HCT116 (cell line): Measurements from ENCODE around the gene C20orf144. TPM values are rescaled to one million over a fixed set of nuclear protein-coding genes. Genes with fewer than 3 reads are reported as not detected.

Experiments used
- ATAC-seq: fragments of 200-7000 bp; cut with Tn5 transposase; 2 replicates; pipeline ENCODE4 v1.9.1; 2020; ENCODE audit warnings: mild to moderate bottlenecking, moderate library complexity
- BruUV-seq: library from RNA; stranded (reverse); fragments of 400-500 nt; replicated peaks from 2 replicates; lab custom pipeline; 2021; lab: Mats Ljungman, UMichigan
- CTCF ChIA-PET: fragments of 300-600 bp; sonication (Branson Sonifier 250); formaldehyde crosslinking; loops from one replicate; lab custom pipeline; 2021; ENCODE audit warnings: antibody characterized with exemption; lab: Charles Lee
- POLR2A ChIA-PET: fragments of 300-600, 350-600 bp; sonication (Branson Sonifier 250); formaldehyde crosslinking; loops from one replicate; lab custom pipeline; 2021; ENCODE audit warnings: antibody characterized with exemption; lab: Charles Lee
- RAD21 ChIA-PET, 2 experiments: fragments of 300-600 bp; sonication (Branson Sonifier 250); formaldehyde crosslinking; loops; one replicate each; lab custom pipeline; 2023; ENCODE audit warnings: low total read pairs in 2 of 2; ENCODE audit not compliant: uncharacterized antibody in 2 of 2, unreplicated experiment in 2 of 2, low non-redundant PET in 1 of 2; lab: Charles Lee
- DNase-seq: peaks from one replicate; pipeline ENCODE4 v3.0.0-alpha.2; 2010; ENCODE audit warnings: low read depth, low spot score
- H2AFZ ChIP-seq: fragments of 200-600 bp; shearing (Covaris generic), sonication (generic); 2 replicates; pipeline ENCODE4 v1.6.1; 2017; ENCODE audit warnings: low read depth, mixed run types, mixed read lengths, antibody characterized with exemption, low read length; ENCODE audit not compliant: poor library complexity, severe bottlenecking
- H3K27ac ChIP-seq: 2 replicates; pipeline ENCODE4 v1.5.1; 2012; ENCODE audit warnings: low read depth, low read length
- H3K27me3 ChIP-seq: fragments of 200-600 bp; sonication (generic); 2 replicates; pipeline ENCODE4 v1.6.1; 2016; ENCODE audit warnings: mixed run types, low read length, mixed read lengths; ENCODE audit not compliant: insufficient read depth
- H3K36me3 ChIP-seq, 2 experiments: fragments of 200-500 bp in 1 of 2; fragments of 200-600 bp in 1 of 2; sonication (Bioruptor generic) in 1 of 2; sonication (generic) in 1 of 2; 2 replicates each; pipeline versions ENCODE4 v1.5.1 to v1.6.1; 2014 to 2016; ENCODE audit warnings: low read length in 2 of 2, inconsistent platforms in 1 of 2, mixed read lengths in 1 of 2, mixed run types in 1 of 2; ENCODE audit not compliant: insufficient read depth in 2 of 2, control insufficient read depth in 1 of 2
- H3K4me1 ChIP-seq, 2 experiments: fragments of 200-600 bp in 1 of 2; sonication (generic) in 1 of 2; 2 replicates each; pipeline versions ENCODE4 v1.5.1 to v1.6.1; 2012 to 2017; ENCODE audit warnings: low read length in 2 of 2, inconsistent platforms in 1 of 2, mild to moderate bottlenecking in 1 of 2, mixed read lengths in 1 of 2, mixed run types in 1 of 2, moderate library complexity in 1 of 2; ENCODE audit not compliant: insufficient read depth in 2 of 2, control insufficient read depth in 1 of 2
- H3K4me2 ChIP-seq: fragments of 200-600 bp; sonication (generic); 2 replicates; pipeline ENCODE4 v1.6.1; 2017; ENCODE audit warnings: mixed run types, low read length, mixed read lengths
- H3K4me3 ChIP-seq, 2 experiments: fragments of 200-600 bp in 1 of 2; sonication (generic) in 1 of 2; replicated peaks in 1 of 2; 2 replicates each; pipeline ENCODE4 v1.5.1; 2011 to 2016; ENCODE audit warnings: low read length in 2 of 2, control low read depth in 1 of 2, low read depth in 1 of 2, mild to moderate bottlenecking in 1 of 2, mixed read lengths in 1 of 2, mixed run types in 1 of 2
- H3K79me2 ChIP-seq: fragments of 200-600 bp; sonication (generic); 2 replicates; pipeline ENCODE4 v1.6.1; 2017; ENCODE audit warnings: mild to moderate bottlenecking, mixed run types, low read length, moderate library complexity, mixed read lengths; ENCODE audit not compliant: insufficient read depth
- H3K9ac ChIP-seq: fragments of 200-600 bp; sonication (generic); 2 replicates; pipeline ENCODE4 v1.6.1; 2016; ENCODE audit warnings: low read length, mixed read lengths
- H3K9me2 ChIP-seq: fragments of 200-600 bp; sonication (generic), shearing (Covaris generic); 2 replicates; pipeline ENCODE4 v1.6.1; 2017; ENCODE audit warnings: mixed run types, mild to moderate bottlenecking, moderate library complexity; ENCODE audit not compliant: insufficient read depth
- H3K9me3 ChIP-seq, 2 experiments: fragments of 200-500 bp in 1 of 2; fragments of 200-600 bp in 1 of 2; sonication (Bioruptor generic) in 1 of 2; sonication (generic) in 1 of 2; 2 replicates each; pipeline ENCODE4 v1.6.1; 2014 to 2017; ENCODE audit warnings: low read length in 2 of 2, mixed read lengths in 2 of 2, inconsistent platforms in 1 of 2, low read depth in 1 of 2, mild to moderate bottlenecking in 1 of 2, mixed run types in 1 of 2, moderate library complexity in 1 of 2; ENCODE audit not compliant: control insufficient read depth in 1 of 2, insufficient read depth in 1 of 2
- H4K20me1 ChIP-seq: fragments of 200-600 bp; sonication (generic), shearing (Covaris generic); 2 replicates; pipeline ENCODE4 v1.6.1; 2017; ENCODE audit warnings: mixed run types, mild to moderate bottlenecking, moderate library complexity; ENCODE audit not compliant: insufficient read depth
- CBX3 ChIP-seq: IDR thresholded peaks from 2 replicates; pipeline ENCODE4 v1.6.1; 2012; ENCODE audit warnings: low read depth
- CEBPB ChIP-seq: IDR thresholded peaks from 2 replicates; pipeline ENCODE4 v1.6.1; 2012; ENCODE audit warnings: low read depth
- CTCF ChIP-seq, 3 experiments: fragments of 200-600 bp in 1 of 3; sonication (generic) in 1 of 3; IDR thresholded peaks in 2 of 3; conservative IDR thresholded peaks in 1 of 3; 2 replicates each; pipeline ENCODE4 v1.5.1; 2012 to 2017; ENCODE audit warnings: low read depth in 2 of 3, low read length in 2 of 3, antibody characterized with exemption in 1 of 3, borderline replicate concordance in 1 of 3, control low read depth in 1 of 3, mild to moderate bottlenecking in 1 of 3, mixed read lengths in 1 of 3, mixed run types in 1 of 3, moderate library complexity in 1 of 3; ENCODE audit not compliant: insufficient read depth in 1 of 3
- ELF1 ChIP-seq: IDR thresholded peaks from 2 replicates; pipeline ENCODE4 v1.6.1; 2012; ENCODE audit warnings: low read depth, borderline replicate concordance
- FOSL1 ChIP-seq: IDR thresholded peaks from 2 replicates; pipeline ENCODE4 v1.6.1; 2012; ENCODE audit warnings: low read depth
- MAX ChIP-seq: IDR thresholded peaks from 2 replicates; pipeline ENCODE4 v1.6.1; 2012
- POLR2A ChIP-seq: IDR thresholded peaks from 2 replicates; pipeline ENCODE4 v1.7.0; 2011; ENCODE audit warnings: borderline replicate concordance; ENCODE audit not compliant: insufficient read depth, insufficient read length; ENCODE audit errors: extremely low read depth
- RAD21 ChIP-seq: IDR thresholded peaks from 2 replicates; pipeline ENCODE4 v1.6.1; 2012; ENCODE audit warnings: low read depth, mild to moderate bottlenecking
- REST ChIP-seq: IDR thresholded peaks from 2 replicates; pipeline ENCODE4 v1.6.1; 2012; ENCODE audit warnings: low read depth
- SIN3A ChIP-seq: IDR thresholded peaks from 2 replicates; pipeline ENCODE4 v1.6.1; 2012; ENCODE audit warnings: low read depth
- SP1 ChIP-seq: IDR thresholded peaks from 2 replicates; pipeline ENCODE4 v1.6.1; 2012; ENCODE audit warnings: low read depth
- TCF7L2 ChIP-seq: IDR thresholded peaks from 2 replicates; pipeline ENCODE4 v1.7.0; 2011; ENCODE audit warnings: borderline replicate concordance, inconsistent platforms; ENCODE audit not compliant: insufficient read depth, insufficient read length; ENCODE audit errors: extremely low read depth
- YY1 ChIP-seq: IDR thresholded peaks from 2 replicates; pipeline ENCODE4 v1.6.1; 2011; ENCODE audit warnings: low read length, low read depth, moderate library complexity, mild to moderate bottlenecking; ENCODE audit not compliant: insufficient replicate concordance; ENCODE audit errors: extremely low read depth
- ZBTB33 ChIP-seq: IDR thresholded peaks from 2 replicates; pipeline ENCODE4 v1.6.1; 2011; ENCODE audit warnings: mild to moderate bottlenecking, low read length, moderate library complexity; ENCODE audit not compliant: insufficient replicate concordance; ENCODE audit errors: extremely low read depth
- ZFX ChIP-seq: fragments of 450-650 bp; IDR thresholded peaks from 2 replicates; pipeline ENCODE4 v1.6.1; 2017
- ZNF274 ChIP-seq: fragments of 200-500 bp; sonication (Bioruptor generic); IDR thresholded peaks from 2 replicates; pipeline ENCODE4 v1.6.1; 2014; ENCODE audit warnings: mild to moderate bottlenecking, low read depth, low read length, inconsistent platforms
- intact Hi-C: fragments of 100-400 bp; cut with micrococcal nuclease; formaldehyde crosslinking; loops from 2 replicates; pipeline ENCODE4 v1.10.0; 2022
- total RNA-seq: library from RNA; stranded (reverse); gene quantifications from one replicate; pipeline ENCODE4 v1.2.1, GENCODE V29; 2021; ENCODE audit not compliant: unreplicated experiment

The C20orf144 gene
- total RNA-seq, 1 experiment from 2014 or later, result 0.37 TPM

- H3K27ac ChIP-seq, result no peak overlapping the region
- no peaks in the 10 kb centered on the region for H3K9me3 ChIP-seq
- ChIA-PET POLR2A (no interaction called here), CTCF (interaction anchor here (1.7 kb wide), 1 partner anchor 13 kb away, joined by 5 read pairs; no protein-coding TSS in a partner anchor), RAD21 (no interaction called here)
- H3K36me3 ChIP-seq, result no peaks in the 10 kb centered on the region
- TF ChIP-seq ZBTB33 (no peak), REST (no peak), RAD21 (no peak), CBX3 (no peak), SP1 (no peak), FOSL1 (no peak), CTCF (IDR thresholded peaks at IDR 0.05 in 2 of 3, conservative IDR thresholded peaks at IDR 0.05 in 1 of 3; ENCODE audit: borderline replicate concordance in 1 of 3, insufficient read depth in 1 of 3, low read depth in 2 of 3, low read length in 2 of 3) (no peak), ZNF274 (no peak), ELF1 (no peak), TCF7L2 (no peak), ZFX (no peak), CEBPB (no peak), SIN3A (no peak), MAX (no peak), YY1 (no peak), POLR2A (no peak)
- intact Hi-C loops, result loop anchor here (5.0 to 10.0 kb wide), 2 partner anchors 134 to 474 kb away; no protein-coding TSS in a partner anchor
- DNase-seq (no peak), ATAC-seq (no peak)
- no peak overlapping the region for H3K4me3 ChIP-seq
- H3K9me2 ChIP-seq, result no peaks in the 10 kb centered on the region
- no peaks in the 10 kb centered on the region for H4K20me1 ChIP-seq
- no peaks in the 10 kb centered on the region for H3K79me2 ChIP-seq
- BruUV-seq, result no TSS peak
- no peaks in the 10 kb centered on the region for H3K27me3 ChIP-seq
- H3K4me1 ChIP-seq, result peaks cover 0 to 16% of the 10 kb centered on the region in 2 experiments; a peak in 1 of 4 replicates
- H2AFZ ChIP-seq, result no peak overlapping the region
- H3K9ac ChIP-seq, result no peak overlapping the region
- H3K4me2 ChIP-seq, result no peak overlapping the region
These were observed 11.2 kb upstream of the C20orf144 start for GRCh38 chr20:33650753-33651561.
